Neural progenitor cell (in vitro differentiated cells): ENCODE measurements around the gene EYA4. TPM values are rescaled to one million over a fixed set of nuclear protein-coding genes. Genes with fewer than 3 reads are reported as not detected.

Experiments
- DNase-seq: peaks from one replicate; pipeline ENCODE4 v3.0.0-alpha.2; 2016; ENCODE audit warnings: low spot score
- H2AFZ ChIP-seq: fragments of 200-600 bp; sonication (generic); replicated peaks from 2 replicates; pipeline ENCODE4 v1.6.1; 2016; ENCODE audit warnings: antibody characterized with exemption
- H3F3A ChIP-seq: fragments of 200-600 bp; sonication (generic); 2 replicates; pipeline ENCODE4 v1.6.1; 2016; ENCODE audit warnings: antibody characterized with exemption, low read depth
- H3K27ac ChIP-seq: fragments of 200-600 bp; sonication (generic); 2 replicates; pipeline ENCODE4 v1.5.1; 2016; ENCODE audit warnings: mild to moderate bottlenecking
- H3K27me3 ChIP-seq: fragments of 200-600 bp; sonication (generic); 2 replicates; pipeline ENCODE4 v1.6.1; 2016; ENCODE audit warnings: mild to moderate bottlenecking, moderate library complexity
- H3K36me3 ChIP-seq: fragments of 200-600 bp; sonication (generic); 2 replicates; pipeline ENCODE4 v1.5.1; 2016
- H3K4me1 ChIP-seq: fragments of 200-600 bp; sonication (generic); 2 replicates; pipeline ENCODE4 v1.6.1; 2016; ENCODE audit warnings: mixed run types
- H3K4me2 ChIP-seq: fragments of 200-600 bp; sonication (generic); 2 replicates; pipeline ENCODE4 v1.6.1; 2016
- H3K4me3 ChIP-seq: fragments of 200-600 bp; sonication (generic); 2 replicates; pipeline ENCODE4 v1.5.1; 2016
- H3K79me2 ChIP-seq: fragments of 200-600 bp; sonication (generic); 2 replicates; pipeline ENCODE4 v1.6.1; 2016; ENCODE audit warnings: low read depth
- H3K9ac ChIP-seq: fragments of 200-600 bp; sonication (generic); 2 replicates; pipeline ENCODE4 v1.6.1; 2016
- H3K9me3 ChIP-seq: fragments of 200-600 bp; sonication (generic); 2 replicates; pipeline ENCODE4 v1.5.1; 2016; ENCODE audit warnings: low read depth
- H4K20me1 ChIP-seq: fragments of 200-600 bp; sonication (generic); 2 replicates; pipeline ENCODE4 v1.6.1; 2016; ENCODE audit warnings: low read depth
- H3K27ac Mint-ChIP-seq: 3 replicates; pipeline ENCODE4 v1.8.0; 2021; ENCODE audit warnings: mixed read lengths
- H3K27me3 Mint-ChIP-seq: 2 replicates; pipeline ENCODE4 v1.8.0; 2022; ENCODE audit warnings: low read depth, mild to moderate bottlenecking, inconsistent platforms, moderate library complexity, mixed read lengths; ENCODE audit not compliant: insufficient read depth
- H3K36me3 Mint-ChIP-seq: 3 replicates; pipeline ENCODE4 v1.8.0; 2021; ENCODE audit warnings: mixed read lengths
- H3K4me1 Mint-ChIP-seq: 3 replicates; pipeline ENCODE4 v1.8.0; 2021; ENCODE audit warnings: mixed read lengths
- H3K4me3 Mint-ChIP-seq: 3 replicates; pipeline ENCODE4 v1.8.0; 2021; ENCODE audit warnings: mild to moderate bottlenecking, moderate library complexity, mixed read lengths
- H3K9me3 Mint-ChIP-seq: 3 replicates; pipeline ENCODE4 v1.8.0; 2020; ENCODE audit warnings: mixed read lengths
- CTCF ChIP-seq: fragments of 200-600 bp; sonication (generic); IDR thresholded peaks from 2 replicates; pipeline ENCODE4 v1.5.1; 2017; ENCODE audit warnings: antibody characterized with exemption, mild to moderate bottlenecking
- EZH2 ChIP-seq: fragments of 200-600 bp; sonication (generic); IDR thresholded peaks from 2 replicates; pipeline ENCODE4 v1.6.1; 2017; ENCODE audit warnings: antibody characterized with exemption, mild to moderate bottlenecking, moderate library complexity
- EZH2phosphoT487 ChIP-seq: fragments of 200-600 bp; sonication (generic); IDR thresholded peaks from 2 replicates; pipeline ENCODE4 v1.6.1; 2017; ENCODE audit warnings: antibody characterized with exemption
- total RNA-seq: library from RNA; depleted of rRNA; stranded (reverse); fragments of >200 nt; gene quantifications from 2 replicates; pipeline ENCODE4 v1.2.3, GENCODE V29; 2015; ENCODE audit warnings: low replicate concordance

Gene EYA4
- total RNA-seq, 1 donor from 2014 or later: 2.4 TPM

- Histone ChIP-seq H3K4me2 (no peak overlapping the region), H3F3A (no peaks in the 10 kb centered on the region), H3K4me3 (no peak overlapping the region), H3K9me3 (no peaks in the 10 kb centered on the region), H3K27ac (no peak overlapping the region), H3K79me2 (no peaks in the 10 kb centered on the region), H3K9ac (no peak overlapping the region), H2AFZ (peak overlapping the region; percentile 18), H3K36me3 (no peaks in the 10 kb centered on the region), H3K27me3 (no peaks in the 10 kb centered on the region), H4K20me1 (no peaks in the 10 kb centered on the region), H3K4me1 (peaks cover 6% of the 10 kb centered on the region)
- DNase-seq: no peak
- Mint-ChIP-seq H3K36me3 (no peaks in the 10 kb centered on the region), H3K9me3 (no peaks in the 10 kb centered on the region), H3K4me3 (no peak overlapping the region), H3K4me1 (peaks cover 7% of the 10 kb centered on the region), H3K27me3 (peaks cover 3% of the 10 kb centered on the region), H3K27ac (no peak overlapping the region)
- TF ChIP-seq EZH2 (no peak), CTCF (no peak), EZH2phosphoT487 (no peak)
Measured at GRCh38 chr6:133571681-133572080, 330.5 kb downstream of the EYA4 start.

GRCh38 chr6:133577851-133578250 is 336.7 kb downstream of the EYA4 start:
- no peak overlapping the region for H3K4me3 Mint-ChIP-seq
- no peaks in the 10 kb centered on the region for H3K4me1 Mint-ChIP-seq
- no peak for TF ChIP-seq EZH2
- TF ChIP-seq CTCF: no peak
- no peak for TF ChIP-seq EZH2phosphoT487
- H3K9me3 ChIP-seq: peaks cover 4% of the 10 kb centered on the region
- no peak overlapping the region for H3K27ac Mint-ChIP-seq
- H3K27ac ChIP-seq: no peak overlapping the region
- no peak overlapping the region for H3K9ac ChIP-seq
- H3K27me3 ChIP-seq: no peaks in the 10 kb centered on the region
- H3K79me2 ChIP-seq: no peaks in the 10 kb centered on the region
- no peaks in the 10 kb centered on the region for H4K20me1 ChIP-seq
- no peaks in the 10 kb centered on the region for H3K36me3 Mint-ChIP-seq
- H3K9me3 Mint-ChIP-seq: peaks cover 3% of the 10 kb centered on the region
- H2AFZ ChIP-seq: no peak overlapping the region
- no peak for DNase-seq
- H3K36me3 ChIP-seq: no peaks in the 10 kb centered on the region
- H3K4me1 ChIP-seq: no peaks in the 10 kb centered on the region
- H3K4me3 ChIP-seq: no peak overlapping the region
- H3K27me3 Mint-ChIP-seq: no peaks in the 10 kb centered on the region
- no peaks in the 10 kb centered on the region for H3F3A ChIP-seq
- H3K4me2 ChIP-seq: no peak overlapping the region
